Panc1 (cell line): ENCODE measurements around the gene NACAD. TPM values are rescaled to one million over a fixed set of nuclear protein-coding genes. Genes with fewer than 3 reads are reported as not detected.

Experiments used
- ATAC-seq: fragments of 200-7000 bp; cut with Tn5 transposase; 2 replicates; pipeline ENCODE4 v1.9.1; 2020; ENCODE audit warnings: mild to moderate bottlenecking, moderate library complexity
- BruUV-seq: library from RNA; stranded (reverse); fragments of 400-500 nt; replicated peaks from 2 replicates; lab custom pipeline; 2021; lab: Mats Ljungman, UMichigan
- CTCF ChIA-PET: fragments of 300-600 bp; sonication (Branson Sonifier 250); formaldehyde crosslinking; loops from one replicate; lab custom pipeline; 2022; ENCODE audit warnings: antibody characterized with exemption; lab: Charles Lee
- POLR2A ChIA-PET: fragments of 300-600 bp; sonication (Branson Sonifier 250); formaldehyde crosslinking; loops from one replicate; lab custom pipeline; 2022; ENCODE audit warnings: antibody characterized with exemption; lab: Charles Lee
- DNase-seq: peaks from one replicate; pipeline ENCODE4 v3.0.0-alpha.2; 2010; ENCODE audit warnings: low read depth, low spot score
- H3K27ac ChIP-seq: 2 replicates; pipeline ENCODE4 v1.5.1; 2011; ENCODE audit warnings: mild to moderate bottlenecking, low read length, inconsistent platforms
- H3K27me3 ChIP-seq: fragments of 200-500 bp; sonication (Bioruptor generic); 2 replicates; pipeline ENCODE4 v1.6.0; 2014; ENCODE audit warnings: low read length, inconsistent platforms; ENCODE audit not compliant: control insufficient read depth, insufficient read depth
- H3K36me3 ChIP-seq: fragments of 200-500 bp; sonication (Bioruptor generic); 2 replicates; pipeline ENCODE4 v1.5.1; 2014; ENCODE audit warnings: inconsistent platforms, mild to moderate bottlenecking, low read length, moderate library complexity; ENCODE audit not compliant: control insufficient read depth, insufficient read depth
- H3K4me1 ChIP-seq: 2 replicates; pipeline ENCODE4 v1.5.1; 2011; ENCODE audit warnings: inconsistent platforms, mild to moderate bottlenecking, low read length, moderate library complexity; ENCODE audit not compliant: control insufficient read depth, insufficient read depth
- H3K4me3 ChIP-seq, 2 experiments: 2 replicates each; pipeline ENCODE4 v1.5.1; 2011 to 2012; ENCODE audit warnings: low read depth in 2 of 2, low read length in 2 of 2, mild to moderate bottlenecking in 2 of 2, inconsistent platforms in 1 of 2, moderate library complexity in 1 of 2
- H3K9me3 ChIP-seq: fragments of 200-500 bp; sonication (Bioruptor generic); 2 replicates; pipeline ENCODE4 v1.5.1; 2014; ENCODE audit warnings: low read depth, mild to moderate bottlenecking, inconsistent platforms, low read length, moderate library complexity; ENCODE audit not compliant: control insufficient read depth, insufficient read depth
- CTCF ChIP-seq: fragments of 450-650 bp; IDR thresholded peaks from 2 replicates; pipeline ENCODE4 v1.5.1; 2017; ENCODE audit warnings: mild to moderate bottlenecking
- POLR2AphosphoS5 ChIP-seq: IDR thresholded peaks from 2 replicates; pipeline ENCODE4 v1.6.1; 2012; ENCODE audit warnings: mild to moderate bottlenecking, low read depth, low read length, moderate library complexity
- REST ChIP-seq, 2 experiments: IDR thresholded peaks; 2 replicates each; pipeline ENCODE4 v1.6.1; 2011 to 2012; ENCODE audit warnings: low read depth in 2 of 2, control low read depth in 1 of 2, low read length in 1 of 2, mild to moderate bottlenecking in 1 of 2, moderate library complexity in 1 of 2; ENCODE audit not compliant: insufficient read depth in 1 of 2
- SIN3A ChIP-seq: IDR thresholded peaks from 2 replicates; pipeline ENCODE4 v1.6.1; 2012; ENCODE audit warnings: low read depth, mild to moderate bottlenecking, low read length, moderate library complexity, borderline replicate concordance; ENCODE audit not compliant: insufficient read depth
- TCF7L2 ChIP-seq: IDR thresholded peaks from 2 replicates; pipeline ENCODE4 v1.6.1; 2011; ENCODE audit warnings: mild to moderate bottlenecking, low read depth, low read length, inconsistent platforms
- in situ Hi-C: cut with HindIII; loops from 2 replicates; pipeline ENCODE4 v1.10.0; 2016; ENCODE audit warnings: low sequenced_read_pairs, low pct_unique_long_range_greater_than_20kb
- intact Hi-C: fragments of 100-400 bp; cut with micrococcal nuclease; formaldehyde crosslinking; loops from one replicate; pipeline ENCODE4 v1.10.0; 2022; ENCODE audit not compliant: unreplicated experiment
- total RNA-seq: library from RNA; stranded (reverse); gene quantifications from one replicate; pipeline ENCODE4 v1.2.1, GENCODE V29; 2021; ENCODE audit not compliant: unreplicated experiment

Gene NACAD
- total RNA-seq, 1 experiment from 2014 or later: 5.3 TPM

- CTCF ChIA-PET: interaction anchor here (0.6 kb wide), 1 partner anchor 172 kb away, joined by 5 read pairs; no protein-coding TSS in a partner anchor
- BruUV-seq: no TSS peak
- DNase-seq: no peak
Observed at GRCh38 chr7:45133877-45134276, 45.1 kb upstream of the NACAD start.

GRCh38 chr7:45133352-45133751, 44.6 kb upstream of the NACAD start:
- no peaks in the 10 kb centered on the region for H3K9me3 ChIP-seq
- H3K4me3 ChIP-seq: no peak overlapping the region
- H3K4me1 ChIP-seq: no peaks in the 10 kb centered on the region
- ATAC-seq: no peak
- no peak for TF ChIP-seq REST (IDR thresholded peaks at IDR 0.05; ENCODE audit: insufficient read depth in 1 of 2, low read depth in 2 of 2, low read length in 1 of 2)
- TF ChIP-seq POLR2AphosphoS5: no peak
- TF ChIP-seq SIN3A: no peak
- TF ChIP-seq CTCF: no peak
- TF ChIP-seq TCF7L2: no peak
- intact Hi-C loops (loop anchor here (10.0 kb wide), 1 partner anchor 549 kb away; the partner anchor contains the start of gene TMED4), in situ Hi-C loops (no loop called here)
- no peaks in the 10 kb centered on the region for H3K36me3 ChIP-seq
- H3K27ac ChIP-seq: no peak overlapping the region
- 0 out of 2 replicates have a peak, but pooled peaks cover 2% of the 10 kb centered on the region for H3K27me3 ChIP-seq
- no peak for DNase-seq
- POLR2A ChIA-PET: interaction anchor here (0.5 kb wide), 1 partner anchor 139 kb away, joined by 5 read pairs; no protein-coding TSS in a partner anchor
- BruUV-seq: no TSS peak
- CTCF ChIA-PET: no interaction called here

More at GRCh38 chr7:45133877-45134276, 45.1 kb upstream of the NACAD start:
- no peak for ATAC-seq
- no peak for TF ChIP-seq SIN3A
- TF ChIP-seq CTCF: no peak
- TF ChIP-seq REST (IDR thresholded peaks at IDR 0.05; ENCODE audit: insufficient read depth in 1 of 2, low read depth in 2 of 2, low read length in 1 of 2): no peak
- no peak for TF ChIP-seq TCF7L2
- TF ChIP-seq POLR2AphosphoS5: no peak
- in situ Hi-C loops: no loop called here
- Histone ChIP-seq H3K27ac (no peak overlapping the region), H3K36me3 (no peaks in the 10 kb centered on the region), H3K4me1 (no peaks in the 10 kb centered on the region), H3K9me3 (no peaks in the 10 kb centered on the region), H3K27me3 (0 out of 2 replicates have a peak, but pooled peaks cover 2% of the 10 kb centered on the region), H3K4me3 (no peak overlapping the region)
- POLR2A ChIA-PET: interaction anchor here (0.5 kb wide), 1 partner anchor 140 kb away, joined by 5 read pairs; no protein-coding TSS in a partner anchor
- intact Hi-C loops: loop anchor here (10.0 kb wide), 1 partner anchor 549 kb away; the partner anchor contains the start of gene TMED4
